ENCODE results near the gene ASAP2.
A peak's percentile ranks its signal among the peaks of the same experiment; 100 is the strongest.

Gene ASAP2

GRCh38 chr2:9379391-9379755 is 172.8 kb downstream of the ASAP2 start:
- no peak overlapping the region; the same call in 1 of the 2 replicates for H3K27ac ChIP-seq
- no peak for TF ChIP-seq CTCF (IDR thresholded peaks at IDR 0.05; ENCODE audit: low read depth, low read length)
- no peak overlapping the region for H3K4me3 ChIP-seq (ENCODE audit: low read depth, low read length)
- DNase-seq = no peak
- H3K9me3 ChIP-seq (ENCODE audit: severe bottlenecking) = peaks cover 2% of the 10 kb centered on the region
- H3K27me3 ChIP-seq (ENCODE audit: insufficient read depth, low read depth, severe bottlenecking) = no peaks in the 10 kb centered on the region
- H3K36me3 ChIP-seq = peaks cover 38% of the 10 kb centered on the region

- peaks cover 43% of the 10 kb centered on the region for H3K36me3 ChIP-seq
- peaks cover 2% of the 10 kb centered on the region for H3K9me3 ChIP-seq (ENCODE audit: severe bottlenecking)
- DNase-seq = peak; percentile 76
- peak overlapping the region; percentile 76 for H3K27ac ChIP-seq
- H3K27me3 ChIP-seq (ENCODE audit: insufficient read depth, low read depth, severe bottlenecking) = no peaks in the 10 kb centered on the region
- H3K4me3 ChIP-seq (ENCODE audit: low read depth, low read length) = no peak overlapping the region
- TF ChIP-seq CTCF (IDR thresholded peaks at IDR 0.05; ENCODE audit: low read depth, low read length) = no peak
Observed at GRCh38 chr2:9380702-9381628, 174.4 kb downstream of the ASAP2 start.

GRCh38 chr2:9382604-9383235 is 176.1 kb downstream of the ASAP2 start:
- no peak overlapping the region for H3K27ac ChIP-seq
- no peak for TF ChIP-seq CTCF (IDR thresholded peaks at IDR 0.05; ENCODE audit: low read depth, low read length)
- H3K27me3 ChIP-seq (ENCODE audit: insufficient read depth, low read depth, severe bottlenecking) = no peaks in the 10 kb centered on the region
- H3K4me3 ChIP-seq (ENCODE audit: low read depth, low read length) = no peak overlapping the region
- DNase-seq = no peak
- H3K9me3 ChIP-seq (ENCODE audit: severe bottlenecking) = peaks cover 2% of the 10 kb centered on the region
- H3K36me3 ChIP-seq = peaks cover 46% of the 10 kb centered on the region

GRCh38 chr2:9384521-9384920 is 177.9 kb downstream of the ASAP2 start:
- no peak for TF ChIP-seq CTCF (IDR thresholded peaks at IDR 0.05; ENCODE audit: low read depth, low read length)
- Histone ChIP-seq H3K27ac (no peak overlapping the region), H3K27me3 (ENCODE audit: insufficient read depth, low read depth, severe bottlenecking) (no peaks in the 10 kb centered on the region), H3K9me3 (ENCODE audit: severe bottlenecking) (peaks cover 2% of the 10 kb centered on the region), H3K4me3 (ENCODE audit: low read depth, low read length) (no peak overlapping the region), H3K36me3 (peaks cover 50% of the 10 kb centered on the region)
- no peak for DNase-seq

- no peaks in the 10 kb centered on the region for H3K27me3 ChIP-seq (ENCODE audit: insufficient read depth, low read depth, severe bottlenecking)
- H3K9me3 ChIP-seq (ENCODE audit: severe bottlenecking) = peaks cover 2% of the 10 kb centered on the region
- no peak for DNase-seq
- H3K27ac ChIP-seq = no peak overlapping the region
- no peak overlapping the region for H3K4me3 ChIP-seq (ENCODE audit: low read depth, low read length)
- peaks cover 54% of the 10 kb centered on the region for H3K36me3 ChIP-seq
- TF ChIP-seq CTCF (IDR thresholded peaks at IDR 0.05; ENCODE audit: low read depth, low read length) = no peak
Observed at GRCh38 chr2:9385841-9386240, 179.2 kb downstream of the ASAP2 start.
